ENCODE data around the gene CELSR2. TPM values are rescaled to one million over a fixed set of nuclear protein-coding genes. Genes with fewer than 3 reads are reported as not detected.

CELSR2 gene
- total and polyA plus RNA-seq, 4 donors = 13.4 to 77.3 (median 53.4) TPM

- no peaks in the 10 kb centered on the region for H3K9me3 ChIP-seq (ENCODE audit: control insufficient read depth, insufficient read depth, low read length)
- H3K36me3 ChIP-seq (ENCODE audit: control insufficient read depth, insufficient read depth, low read length) = peaks cover 82% of the 10 kb centered on the region
- no peak overlapping the region for H3K27ac ChIP-seq (ENCODE audit: low read depth, low read length)
- no peaks in the 10 kb centered on the region for H3K27me3 ChIP-seq (ENCODE audit: control insufficient read depth, insufficient read depth, low read length)
- no peak overlapping the region for H3K4me3 ChIP-seq (ENCODE audit: low read depth, low read length)
- H3K4me1 ChIP-seq (ENCODE audit: control insufficient read depth, insufficient read depth, low read length) = peaks cover 90% of the 10 kb centered on the region
- peak in 1 of 6 donors; percentile 52 for DNase-seq (ENCODE audit: low read depth in 4 of 6, low spot score in 6 of 6)
- 68% methylated on average over 4 of the region's 7 CpGs for WGBS (ENCODE audit: insufficient coverage)
Measured at GRCh38 chr1:109256085-109256484, 6.7 kb downstream of the CELSR2 start.

- Histone ChIP-seq H3K36me3 (ENCODE audit: control insufficient read depth, insufficient read depth, low read length) (peaks cover 82% of the 10 kb centered on the region), H3K9me3 (ENCODE audit: control insufficient read depth, insufficient read depth, low read length) (no peaks in the 10 kb centered on the region), H3K27me3 (ENCODE audit: control insufficient read depth, insufficient read depth, low read length) (no peaks in the 10 kb centered on the region), H3K27ac (ENCODE audit: low read depth, low read length) (no peak overlapping the region), H3K4me3 (ENCODE audit: low read depth, low read length) (no peak overlapping the region), H3K4me1 (ENCODE audit: control insufficient read depth, insufficient read depth, low read length) (peaks cover 81% of the 10 kb centered on the region)
- DNase-seq (ENCODE audit: low read depth in 4 of 6, low spot score in 6 of 6) = no peak
- WGBS (ENCODE audit: insufficient coverage) = no CpG with 5 or more reads among the region's 5 CpGs
Measured at GRCh38 chr1:109256971-109257681, 7.8 kb downstream of the CELSR2 start.

- DNase-seq (ENCODE audit: low read depth in 4 of 6, low spot score in 6 of 6) = peak in 2 of 6 donors; percentile 51 to 60
- Histone ChIP-seq H3K36me3 (ENCODE audit: control insufficient read depth, insufficient read depth, low read length) (peaks cover 83% of the 10 kb centered on the region), H3K27ac (ENCODE audit: low read depth, low read length) (no peak overlapping the region), H3K4me3 (ENCODE audit: low read depth, low read length) (no peak overlapping the region), H3K4me1 (ENCODE audit: control insufficient read depth, insufficient read depth, low read length) (peaks cover 81% of the 10 kb centered on the region), H3K9me3 (ENCODE audit: control insufficient read depth, insufficient read depth, low read length) (no peaks in the 10 kb centered on the region), H3K27me3 (ENCODE audit: control insufficient read depth, insufficient read depth, low read length) (no peaks in the 10 kb centered on the region)
- WGBS (ENCODE audit: insufficient coverage) = 47% methylated on average over 8 of the region's 15 CpGs
Measured at GRCh38 chr1:109257682-109258421, 8.5 kb downstream of the CELSR2 start.

- Histone ChIP-seq H3K36me3 (ENCODE audit: control insufficient read depth, insufficient read depth, low read length) (peaks cover 83% of the 10 kb centered on the region), H3K9me3 (ENCODE audit: control insufficient read depth, insufficient read depth, low read length) (no peaks in the 10 kb centered on the region), H3K27me3 (ENCODE audit: control insufficient read depth, insufficient read depth, low read length) (no peaks in the 10 kb centered on the region), H3K4me1 (ENCODE audit: control insufficient read depth, insufficient read depth, low read length) (peaks cover 81% of the 10 kb centered on the region), H3K27ac (ENCODE audit: low read depth, low read length) (no peak overlapping the region), H3K4me3 (ENCODE audit: low read depth, low read length) (no peak overlapping the region)
- 69% methylated on average over 69 of the region's 69 CpGs for WGBS (ENCODE audit: insufficient coverage)
- no peak for DNase-seq (ENCODE audit: low read depth in 4 of 6, low spot score in 6 of 6)
Measured at GRCh38 chr1:109258481-109259466, 9.4 kb downstream of the CELSR2 start.

- DNase-seq (ENCODE audit: low read depth in 4 of 6, low spot score in 6 of 6) = peak in 1 of 6 donors; percentile 54
Measured at GRCh38 chr1:109259674-109260557, 10.6 kb downstream of the CELSR2 start.

GRCh38 chr1:109261006-109261405 is 11.7 kb downstream of the CELSR2 start:
- H3K36me3 ChIP-seq (ENCODE audit: control insufficient read depth, insufficient read depth, low read length) = peaks cover 88% of the 10 kb centered on the region
- no peak for DNase-seq (ENCODE audit: low read depth in 4 of 6, low spot score in 6 of 6)
- H3K27me3 ChIP-seq (ENCODE audit: control insufficient read depth, insufficient read depth, low read length) = no peaks in the 10 kb centered on the region
- WGBS (ENCODE audit: insufficient coverage) = 95% methylated on average over 9 of the region's 16 CpGs
- no peaks in the 10 kb centered on the region for H3K9me3 ChIP-seq (ENCODE audit: control insufficient read depth, insufficient read depth, low read length)
- no peak overlapping the region for H3K27ac ChIP-seq (ENCODE audit: low read depth, low read length)
- H3K4me3 ChIP-seq (ENCODE audit: low read depth, low read length) = no peak overlapping the region
- H3K4me1 ChIP-seq (ENCODE audit: control insufficient read depth, insufficient read depth, low read length) = peaks cover 63% of the 10 kb centered on the region

More at GRCh38 chr1:109259674-109260557, 10.6 kb downstream of the CELSR2 start:
- Histone ChIP-seq H3K27me3 (ENCODE audit: control insufficient read depth, insufficient read depth, low read length) (no peaks in the 10 kb centered on the region), H3K4me3 (ENCODE audit: low read depth, low read length) (no peak overlapping the region), H3K27ac (ENCODE audit: low read depth, low read length) (peak overlapping the region; percentile 58), H3K36me3 (ENCODE audit: control insufficient read depth, insufficient read depth, low read length) (peaks cover 86% of the 10 kb centered on the region), H3K9me3 (ENCODE audit: control insufficient read depth, insufficient read depth, low read length) (no peaks in the 10 kb centered on the region), H3K4me1 (ENCODE audit: control insufficient read depth, insufficient read depth, low read length) (peaks cover 74% of the 10 kb centered on the region)
- WGBS (ENCODE audit: insufficient coverage) = 63% methylated on average over 3 of the region's 7 CpGs

GRCh38 chr1:109261578-109261977 is 12.2 kb downstream of the CELSR2 start:
- DNase-seq (ENCODE audit: low read depth in 4 of 6, low spot score in 6 of 6) = no peak
- H3K4me1 ChIP-seq (ENCODE audit: control insufficient read depth, insufficient read depth, low read length) = peaks cover 59% of the 10 kb centered on the region
- no peak overlapping the region for H3K27ac ChIP-seq (ENCODE audit: low read depth, low read length)
- H3K4me3 ChIP-seq (ENCODE audit: low read depth, low read length) = no peak overlapping the region
- no peaks in the 10 kb centered on the region for H3K27me3 ChIP-seq (ENCODE audit: control insufficient read depth, insufficient read depth, low read length)
- peaks cover 88% of the 10 kb centered on the region for H3K36me3 ChIP-seq (ENCODE audit: control insufficient read depth, insufficient read depth, low read length)
- 97% methylated on average over 6 of the region's 6 CpGs for WGBS (ENCODE audit: insufficient coverage)
- no peaks in the 10 kb centered on the region for H3K9me3 ChIP-seq (ENCODE audit: control insufficient read depth, insufficient read depth, low read length)

GRCh38 chr1:109262231-109263055 is 13.1 kb downstream of the CELSR2 start:
- Histone ChIP-seq H3K27me3 (ENCODE audit: control insufficient read depth, insufficient read depth, low read length) (no peaks in the 10 kb centered on the region), H3K4me1 (ENCODE audit: control insufficient read depth, insufficient read depth, low read length) (peaks cover 52% of the 10 kb centered on the region), H3K27ac (ENCODE audit: low read depth, low read length) (peak overlapping the region; percentile 47), H3K9me3 (ENCODE audit: control insufficient read depth, insufficient read depth, low read length) (no peaks in the 10 kb centered on the region), H3K36me3 (ENCODE audit: control insufficient read depth, insufficient read depth, low read length) (peaks cover 95% of the 10 kb centered on the region), H3K4me3 (ENCODE audit: low read depth, low read length) (no peak overlapping the region)
- 65% methylated on average over 22 of the region's 22 CpGs for WGBS (ENCODE audit: insufficient coverage)
- DNase-seq (ENCODE audit: low read depth in 4 of 6, low spot score in 6 of 6) = peak in 2 of 6 donors; percentile 57 to 84

Data from spinal cord (tissue), 10 donors.